Panc1 (cell line): Measurements from ENCODE around the gene RPUSD1. TPM values are rescaled to one million over a fixed set of nuclear protein-coding genes. Genes with fewer than 3 reads are reported as not detected.

Source experiments
- ATAC-seq: fragments of 200-7000 bp; cut with Tn5 transposase; 2 replicates; pipeline ENCODE4 v1.9.1; 2020; ENCODE audit warnings: mild to moderate bottlenecking, moderate library complexity
- BruUV-seq: library from RNA; stranded (reverse); fragments of 400-500 nt; replicated peaks from 2 replicates; lab custom pipeline; 2021; lab: Mats Ljungman, UMichigan
- CTCF ChIA-PET: fragments of 300-600 bp; sonication (Branson Sonifier 250); formaldehyde crosslinking; loops from one replicate; lab custom pipeline; 2022; ENCODE audit warnings: antibody characterized with exemption; lab: Charles Lee
- POLR2A ChIA-PET: fragments of 300-600 bp; sonication (Branson Sonifier 250); formaldehyde crosslinking; loops from one replicate; lab custom pipeline; 2022; ENCODE audit warnings: antibody characterized with exemption; lab: Charles Lee
- DNase-seq: peaks from one replicate; pipeline ENCODE4 v3.0.0-alpha.2; 2010; ENCODE audit warnings: low read depth, low spot score
- H3K27ac ChIP-seq: 2 replicates; pipeline ENCODE4 v1.5.1; 2011; ENCODE audit warnings: mild to moderate bottlenecking, low read length, inconsistent platforms
- H3K27me3 ChIP-seq: fragments of 200-500 bp; sonication (Bioruptor generic); 2 replicates; pipeline ENCODE4 v1.6.0; 2014; ENCODE audit warnings: low read length, inconsistent platforms; ENCODE audit not compliant: control insufficient read depth, insufficient read depth
- H3K36me3 ChIP-seq: fragments of 200-500 bp; sonication (Bioruptor generic); 2 replicates; pipeline ENCODE4 v1.5.1; 2014; ENCODE audit warnings: inconsistent platforms, mild to moderate bottlenecking, low read length, moderate library complexity; ENCODE audit not compliant: control insufficient read depth, insufficient read depth
- H3K4me1 ChIP-seq: 2 replicates; pipeline ENCODE4 v1.5.1; 2011; ENCODE audit warnings: inconsistent platforms, mild to moderate bottlenecking, low read length, moderate library complexity; ENCODE audit not compliant: control insufficient read depth, insufficient read depth
- H3K4me3 ChIP-seq, 2 experiments: 2 replicates each; pipeline ENCODE4 v1.5.1; 2011 to 2012; ENCODE audit warnings: low read depth in 2 of 2, low read length in 2 of 2, mild to moderate bottlenecking in 2 of 2, inconsistent platforms in 1 of 2, moderate library complexity in 1 of 2
- H3K9me3 ChIP-seq: fragments of 200-500 bp; sonication (Bioruptor generic); 2 replicates; pipeline ENCODE4 v1.5.1; 2014; ENCODE audit warnings: low read depth, mild to moderate bottlenecking, inconsistent platforms, low read length, moderate library complexity; ENCODE audit not compliant: control insufficient read depth, insufficient read depth
- CTCF ChIP-seq: fragments of 450-650 bp; IDR thresholded peaks from 2 replicates; pipeline ENCODE4 v1.5.1; 2017; ENCODE audit warnings: mild to moderate bottlenecking
- POLR2AphosphoS5 ChIP-seq: IDR thresholded peaks from 2 replicates; pipeline ENCODE4 v1.6.1; 2012; ENCODE audit warnings: mild to moderate bottlenecking, low read depth, low read length, moderate library complexity
- REST ChIP-seq, 2 experiments: IDR thresholded peaks; 2 replicates each; pipeline ENCODE4 v1.6.1; 2011 to 2012; ENCODE audit warnings: low read depth in 2 of 2, control low read depth in 1 of 2, low read length in 1 of 2, mild to moderate bottlenecking in 1 of 2, moderate library complexity in 1 of 2; ENCODE audit not compliant: insufficient read depth in 1 of 2
- SIN3A ChIP-seq: IDR thresholded peaks from 2 replicates; pipeline ENCODE4 v1.6.1; 2012; ENCODE audit warnings: low read depth, mild to moderate bottlenecking, low read length, moderate library complexity, borderline replicate concordance; ENCODE audit not compliant: insufficient read depth
- TCF7L2 ChIP-seq: IDR thresholded peaks from 2 replicates; pipeline ENCODE4 v1.6.1; 2011; ENCODE audit warnings: mild to moderate bottlenecking, low read depth, low read length, inconsistent platforms
- in situ Hi-C: cut with HindIII; loops from 2 replicates; pipeline ENCODE4 v1.10.0; 2016; ENCODE audit warnings: low sequenced_read_pairs, low pct_unique_long_range_greater_than_20kb
- intact Hi-C: fragments of 100-400 bp; cut with micrococcal nuclease; formaldehyde crosslinking; loops from one replicate; pipeline ENCODE4 v1.10.0; 2022; ENCODE audit not compliant: unreplicated experiment
- microRNA-seq: library from miRNA; unstranded; fragments of <30 nt; microRNA quantifications from one replicate; pipeline ENCODE4 v1.1.0, GENCODE V29; 2020; ENCODE audit not compliant: unreplicated experiment
- total RNA-seq: library from RNA; stranded (reverse); gene quantifications from one replicate; pipeline ENCODE4 v1.2.1, GENCODE V29; 2021; ENCODE audit not compliant: unreplicated experiment

The RPUSD1 gene
- total RNA-seq, 1 experiment from 2014 or later = 61.1 TPM

DNA sequence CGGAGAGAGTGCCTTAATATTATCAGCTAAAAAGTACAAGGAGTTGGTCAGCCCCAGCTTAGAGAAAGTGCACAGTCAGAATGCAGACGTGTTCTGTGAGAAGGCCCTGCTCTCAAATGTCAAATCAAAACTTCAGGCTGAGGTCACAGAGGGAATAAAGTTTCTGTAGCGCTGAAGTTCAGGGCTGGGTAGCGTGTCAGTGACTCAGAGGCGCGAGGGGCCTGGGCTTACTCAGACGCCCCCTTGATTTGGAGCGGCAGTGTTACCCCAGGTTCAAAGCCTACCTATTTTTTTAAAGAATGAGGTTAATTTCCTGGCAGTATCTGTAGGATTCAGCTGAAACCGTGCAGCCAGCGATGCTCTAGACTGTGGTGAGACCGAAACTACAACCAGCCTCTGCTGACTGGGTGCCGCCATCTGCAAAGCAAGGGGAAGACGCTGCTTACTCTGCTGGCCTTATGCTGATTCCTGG lies 52.2 kb downstream of the RPUSD1 start:
- no TSS peak for BruUV-seq
- H3K27me3 ChIP-seq = no peaks in the 10 kb centered on the region
- H3K27ac ChIP-seq = no peak overlapping the region
- no peaks in the 10 kb centered on the region for H3K9me3 ChIP-seq
- peaks cover 8% of the 10 kb centered on the region; the same call in 1 of the 2 replicates for H3K4me1 ChIP-seq
- TF ChIP-seq TCF7L2 (no peak), CTCF (no peak), REST (IDR thresholded peaks at IDR 0.05; ENCODE audit: insufficient read depth in 1 of 2, low read depth in 2 of 2, low read length in 1 of 2) (no peak), SIN3A (no peak), POLR2AphosphoS5 (no peak)
- H3K36me3 ChIP-seq = peaks cover 5% of the 10 kb centered on the region
- CTCF ChIA-PET = interaction anchor here (0.6 kb wide), 1 partner anchor 12 kb away, joined by 6 read pairs; no protein-coding TSS in a partner anchor
- POLR2A ChIA-PET = no interaction called here
- H3K4me3 ChIP-seq = no peak overlapping the region
- intact Hi-C loops = no loop called here
- DNase-seq = no peak
- no peak for ATAC-seq
- in situ Hi-C loops = no loop called here

- intact Hi-C loops = no loop called here
- Histone ChIP-seq H3K27me3 (no peaks in the 10 kb centered on the region), H3K36me3 (peaks cover 5% of the 10 kb centered on the region), H3K27ac (no peak overlapping the region), H3K4me3 (no peak overlapping the region), H3K4me1 (peaks cover 8% of the 10 kb centered on the region; the same call in 1 of the 2 replicates), H3K9me3 (no peaks in the 10 kb centered on the region)
- no peak for ATAC-seq
- in situ Hi-C loops = no loop called here
- CTCF ChIA-PET = interaction anchor here (0.6 kb wide), 1 partner anchor 50 kb away, joined by 3 read pairs; no protein-coding TSS in a partner anchor
- TF ChIP-seq SIN3A = no peak
- DNase-seq = no peak
- BruUV-seq = no TSS peak
- POLR2A ChIA-PET = no interaction called here
Measured at GRCh38 chr16:734981-735881, 53.0 kb downstream of the RPUSD1 start.

Small RNA genes within 50 kb of the gene (microRNA-seq; reads per million reads assigned to microRNA genes)
- not detected for gene MIR662

Other genes starting within 250 kb of the RPUSD1 start
- 2.2 TPM for gene PRR35, start 228.0 kb downstream of the RPUSD1 start, total RNA-seq
- gene NHLRC4, start 221.4 kb downstream of the RPUSD1 start, total RNA-seq = 4.0 TPM
- 83.5 TPM for gene PIGQ, start 218.4 kb downstream of the RPUSD1 start, total RNA-seq
- 30.7 TPM for gene RAB40C, start 198.3 kb downstream of the RPUSD1 start, total RNA-seq
- 2.0 TPM for gene WFIKKN1, start 157.4 kb downstream of the RPUSD1 start, total RNA-seq
- gene METTL26, start 152.1 kb downstream of the RPUSD1 start, total RNA-seq = 91.8 TPM
- 91.6 TPM for gene MCRIP2, start 146.6 kb downstream of the RPUSD1 start, total RNA-seq
- 58.9 TPM for gene WDR90, start 139.0 kb downstream of the RPUSD1 start, total RNA-seq
- 195 TPM for gene RHOT2, start 120.2 kb downstream of the RPUSD1 start, total RNA-seq
- gene RHBDL1, start 112.7 kb downstream of the RPUSD1 start, total RNA-seq = 6.6 TPM
- 217 TPM for gene STUB1, start 108.0 kb downstream of the RPUSD1 start, total RNA-seq
- gene JMJD8, start 104.0 kb downstream of the RPUSD1 start, total RNA-seq = 73.9 TPM
- 17.9 TPM for gene WDR24, start 98.0 kb downstream of the RPUSD1 start, total RNA-seq
- 28.0 TPM for gene FBXL16, start 82.6 kb downstream of the RPUSD1 start, total RNA-seq
- gene METRN, start 73.3 kb downstream of the RPUSD1 start, total RNA-seq = 407 TPM
- gene ANTKMT, start 67.2 kb downstream of the RPUSD1 start, total RNA-seq = 93.6 TPM
- gene CCDC78, start 61.9 kb downstream of the RPUSD1 start, total RNA-seq = 18.2 TPM
- gene HAGHL, start 61.3 kb downstream of the RPUSD1 start, total RNA-seq = 41.1 TPM
- gene CIAO3, start 47.4 kb downstream of the RPUSD1 start, total RNA-seq = 34.0 TPM
- gene MSLN, start 27.6 kb downstream of the RPUSD1 start, total RNA-seq = 1.1 TPM
- 118 TPM for gene CHTF18, start 239 bp upstream of the RPUSD1 start, total RNA-seq
- 0.23 TPM for gene GNG13, start 12.4 kb upstream of the RPUSD1 start, total RNA-seq
- 24.3 TPM for gene LMF1, start 182.6 kb upstream of the RPUSD1 start, total RNA-seq
- 1.8 TPM for gene SOX8, start 193.4 kb upstream of the RPUSD1 start, total RNA-seq